Subcutaneous adipose tissue (tissue), 4 donors: Measurements from ENCODE around the gene SKI. TPM values are rescaled to one million over a fixed set of nuclear protein-coding genes. Genes with fewer than 3 reads are reported as not detected.

Experiments used
- total RNA-seq, 4 donors: library from RNA; depleted of rRNA; stranded (reverse); fragments of >200 nt; gene quantifications; one replicate each; pipeline ENCODE4 v1.1.0, GENCODE V29; 2016
- TF ChIP-seq, protein P1 (sequence below): fragments of 450-650 bp; IDR thresholded peaks from one replicate; pipeline ENCODE4 v1.5.1; 2016; ENCODE audit warnings: low read depth, mild to moderate bottlenecking, control low read depth, antibody characterized with exemption, moderate library complexity

SKI gene
- total RNA-seq, 4 donors from 2014 or later = 24.3 to 67.6 (median 27.8) TPM

DNA sequence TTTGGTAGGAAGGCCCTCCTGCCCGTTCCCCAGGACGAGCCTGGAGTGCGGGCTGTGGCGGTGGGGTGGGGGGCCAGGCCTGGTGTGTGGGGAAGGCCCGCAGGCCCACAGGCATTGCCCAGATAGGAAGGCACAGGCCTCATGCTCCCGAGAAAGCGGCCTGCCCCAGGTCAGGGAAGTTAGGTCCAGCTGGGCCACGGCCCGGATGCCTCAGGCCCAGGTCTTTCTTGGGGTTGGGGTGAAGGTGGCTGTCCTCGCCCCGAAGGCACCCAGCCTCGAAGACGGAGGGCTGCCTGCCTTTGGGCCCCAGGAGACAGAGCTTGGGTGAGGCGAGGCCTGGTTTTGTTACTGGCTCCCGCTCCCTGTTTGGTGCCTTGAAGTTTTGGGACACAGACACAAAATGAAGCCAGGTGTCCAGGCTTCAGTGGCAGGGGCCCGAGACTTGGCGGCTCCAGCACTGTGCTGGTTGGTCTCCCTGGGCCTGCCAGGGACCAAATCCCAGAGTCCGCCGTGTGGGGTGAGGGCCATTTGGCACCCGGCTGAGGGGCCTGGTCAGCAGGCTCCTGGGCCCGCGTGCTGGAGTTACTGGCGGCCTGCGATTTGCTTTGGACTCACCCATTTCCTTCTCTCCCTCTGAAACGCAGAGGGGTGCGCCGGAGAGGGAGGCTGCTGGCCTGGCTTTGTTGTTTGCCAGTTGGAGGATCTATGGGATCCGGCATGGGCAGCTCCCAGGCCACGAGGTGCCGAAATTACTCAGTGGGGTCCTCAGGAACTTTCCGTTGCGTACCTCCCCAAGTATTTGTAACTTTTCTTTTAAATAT is 2.0 kb downstream of the SKI start:
- TF ChIP-seq, protein P1, sequence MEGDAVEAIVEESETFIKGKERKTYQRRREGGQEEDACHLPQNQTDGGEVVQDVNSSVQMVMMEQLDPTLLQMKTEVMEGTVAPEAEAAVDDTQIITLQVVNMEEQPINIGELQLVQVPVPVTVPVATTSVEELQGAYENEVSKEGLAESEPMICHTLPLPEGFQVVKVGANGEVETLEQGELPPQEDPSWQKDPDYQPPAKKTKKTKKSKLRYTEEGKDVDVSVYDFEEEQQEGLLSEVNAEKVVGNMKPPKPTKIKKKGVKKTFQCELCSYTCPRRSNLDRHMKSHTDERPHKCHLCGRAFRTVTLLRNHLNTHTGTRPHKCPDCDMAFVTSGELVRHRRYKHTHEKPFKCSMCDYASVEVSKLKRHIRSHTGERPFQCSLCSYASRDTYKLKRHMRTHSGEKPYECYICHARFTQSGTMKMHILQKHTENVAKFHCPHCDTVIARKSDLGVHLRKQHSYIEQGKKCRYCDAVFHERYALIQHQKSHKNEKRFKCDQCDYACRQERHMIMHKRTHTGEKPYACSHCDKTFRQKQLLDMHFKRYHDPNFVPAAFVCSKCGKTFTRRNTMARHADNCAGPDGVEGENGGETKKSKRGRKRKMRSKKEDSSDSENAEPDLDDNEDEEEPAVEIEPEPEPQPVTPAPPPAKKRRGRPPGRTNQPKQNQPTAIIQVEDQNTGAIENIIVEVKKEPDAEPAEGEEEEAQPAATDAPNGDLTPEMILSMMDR = no peak

DNA sequence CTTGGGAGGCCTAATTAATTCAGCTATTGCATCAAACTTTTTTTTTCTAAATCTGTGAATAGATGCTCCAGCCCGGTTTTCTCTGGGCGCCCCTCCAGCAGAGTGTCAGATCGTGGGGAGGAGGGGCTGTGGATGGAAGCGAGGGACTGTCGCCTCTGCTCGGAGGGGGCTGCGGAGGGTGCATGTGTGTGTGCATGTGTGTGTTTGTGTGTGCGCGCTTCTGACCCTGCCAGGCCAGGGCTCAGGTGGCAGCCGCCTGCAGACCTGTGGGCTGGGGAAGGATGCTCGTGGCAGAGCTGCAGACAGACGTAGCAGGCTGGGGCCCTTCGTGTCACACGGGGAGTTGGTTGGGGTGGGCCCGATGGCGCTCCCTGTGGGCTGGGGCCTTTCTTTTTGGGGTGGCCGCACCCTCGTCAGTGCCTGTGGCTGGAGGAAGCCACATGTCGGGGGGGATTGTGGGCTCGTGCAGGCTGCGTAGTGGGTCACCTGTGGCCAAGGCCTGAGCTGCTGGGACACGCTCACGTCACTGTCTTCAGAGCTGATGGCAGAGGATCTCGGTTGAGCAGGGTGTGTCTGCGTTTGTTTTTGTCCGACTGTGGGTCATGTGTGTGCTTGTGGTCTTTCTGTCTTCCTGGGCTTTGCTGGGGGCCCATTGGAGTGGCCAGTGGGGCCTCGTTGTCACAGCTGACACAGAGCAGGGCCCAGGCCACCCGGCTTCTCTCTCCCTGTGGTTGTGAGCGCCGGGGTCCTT is 2.8 kb downstream of the SKI start:
- TF ChIP-seq, protein P1 = no peak

DNA sequence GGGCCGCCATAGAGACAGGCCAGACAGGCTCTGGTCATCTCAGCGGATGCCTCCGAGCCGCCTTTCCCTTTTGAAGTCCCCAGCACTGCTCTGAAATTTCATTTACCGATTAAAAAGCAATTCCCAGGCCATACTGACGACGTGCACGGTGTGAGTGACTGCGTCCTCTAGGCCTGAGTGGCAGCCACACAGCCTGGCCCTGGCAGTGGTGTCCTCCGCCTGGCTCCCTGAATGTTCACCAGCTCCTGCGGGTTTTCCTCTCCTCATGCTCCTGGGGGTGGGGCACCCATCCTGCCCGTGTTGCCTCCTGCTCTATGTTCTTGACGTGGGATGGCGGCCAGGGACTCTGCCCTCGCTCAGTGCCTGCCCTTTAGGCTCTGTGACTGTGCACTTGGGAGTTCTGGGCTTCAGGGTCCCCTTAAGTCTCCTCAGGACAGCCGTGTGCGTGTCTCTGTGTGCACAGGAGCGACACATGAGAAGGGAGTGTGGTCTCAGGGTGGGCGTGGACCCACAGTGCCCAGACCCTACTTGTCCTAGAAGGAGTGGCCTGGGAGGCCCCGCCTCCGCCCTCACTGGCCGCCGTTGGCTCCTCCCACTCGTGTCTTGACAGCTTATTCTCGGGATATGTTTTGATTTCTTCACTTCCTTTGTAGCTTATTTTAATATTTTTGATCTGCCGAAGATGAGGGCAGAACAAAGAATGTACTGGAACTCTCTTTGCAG is 3.6 kb downstream of the SKI start:
- TF ChIP-seq, protein P1 = no peak

DNA sequence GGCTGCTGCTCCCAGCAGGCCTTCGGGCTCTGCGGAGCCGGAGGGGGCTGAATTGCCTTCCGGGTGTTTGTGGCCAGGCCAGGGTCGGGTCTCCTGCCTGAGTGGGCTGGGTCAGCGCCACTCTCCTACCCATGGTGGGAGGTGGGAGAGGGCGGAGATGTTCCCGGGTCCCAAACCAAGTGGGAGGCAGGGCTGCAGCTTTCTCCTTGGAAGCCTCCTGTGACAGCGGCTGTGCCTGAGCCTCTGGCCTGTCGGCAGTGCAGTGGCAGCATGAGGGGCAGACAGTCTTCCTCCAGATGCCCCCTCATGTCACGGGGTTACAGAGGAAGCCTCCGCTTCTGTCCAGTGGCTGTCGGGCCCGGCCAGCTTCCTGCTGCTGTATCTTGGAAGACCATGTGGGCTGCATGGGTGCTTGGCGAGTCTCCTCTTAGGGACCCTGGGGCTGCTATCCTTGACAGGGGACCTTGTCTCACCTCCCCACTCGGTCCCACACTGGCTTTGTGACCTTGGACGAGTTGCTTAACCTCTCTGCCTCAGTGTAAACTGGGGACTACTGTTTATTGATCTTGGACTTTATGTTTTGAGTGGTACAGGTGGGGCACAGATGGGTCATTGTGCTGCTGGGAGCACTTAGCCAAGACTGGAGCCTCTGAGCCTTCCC is 4.3 kb downstream of the SKI start:
- TF ChIP-seq, protein P1 = no peak

DNA sequence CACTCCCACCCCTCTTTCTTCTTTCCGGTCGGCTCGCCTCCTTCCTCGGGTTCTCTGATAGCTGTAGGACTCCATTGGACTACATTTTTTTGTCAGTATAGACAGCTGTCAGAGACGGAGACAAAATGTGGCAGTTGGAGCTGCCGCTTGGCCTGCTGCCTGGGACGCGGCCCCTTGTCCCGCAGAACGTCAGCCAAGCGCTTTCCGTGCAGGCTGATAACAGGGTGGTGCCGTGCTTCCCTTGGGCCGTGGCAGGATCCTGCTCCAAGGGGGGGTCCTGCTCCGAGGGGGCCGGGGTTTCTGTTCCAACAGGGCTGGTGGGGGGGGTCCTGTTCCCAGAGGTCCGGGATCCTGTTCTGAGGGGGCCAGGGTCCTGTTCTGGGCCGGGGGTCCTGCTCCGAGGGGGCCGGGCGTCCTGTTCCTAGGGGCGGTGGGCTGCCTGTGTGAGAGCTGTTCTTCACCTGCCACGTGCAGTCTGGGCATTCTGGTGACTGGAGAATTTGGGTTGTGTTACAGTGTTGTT is 4.9 kb downstream of the SKI start:
- TF ChIP-seq, protein P1 = no peak

DNA sequence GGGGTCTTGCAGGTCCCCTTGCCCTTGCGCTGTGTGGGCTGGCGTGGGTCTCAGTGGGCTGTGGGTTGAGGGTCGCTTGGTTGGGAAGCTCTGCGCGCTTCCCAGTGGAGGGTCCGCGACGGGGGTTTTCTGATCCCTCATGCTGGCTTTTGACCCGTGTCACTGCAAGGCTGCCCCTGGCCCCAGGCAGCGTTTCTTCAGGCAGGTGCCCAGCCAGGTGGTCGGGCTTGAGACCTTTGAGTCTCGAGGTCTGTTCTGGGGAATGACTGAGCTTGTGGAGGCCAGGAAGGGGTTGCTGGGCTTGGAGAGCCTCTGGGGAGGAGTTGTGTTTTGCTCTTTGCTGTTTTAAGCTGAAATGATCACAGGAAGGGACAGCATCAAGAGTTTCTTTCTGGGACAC is 5.3 kb downstream of the SKI start:
- TF ChIP-seq, protein P1 = no peak
